HG02588 (cell line): ENCODE data around the gene LYRM4.
A peak's percentile ranks its signal among the peaks of the same experiment; 100 is the strongest.

ENCODE experiments used
- ATAC-seq: cut with Tn5 transposase; IDR thresholded peaks from one replicate; pipeline ENCODE4 v1.9.1; 2021; ENCODE audit warnings: mild to moderate bottlenecking, moderate library complexity; ENCODE audit not compliant: unreplicated experiment

LYRM4 gene

GRCh38 chr6:5260661-5261544, at the start of gene LYRM4, which contains the start of gene FARS2:
Gene LYRM4 (minus strand): TSS chr6:5260950. CDS start chr6:5260733, 217 bp downstream.
Gene FARS2 (plus strand): TSS chr6:5261513.
- ATAC-seq = peak; percentile 77

GRCh38 chr6:5308066-5308465, 47.3 kb upstream of the LYRM4 start:
- ATAC-seq = no peak

GRCh38 chr6:5307058-5307457, 46.3 kb upstream of the LYRM4 start:
- no peak for ATAC-seq

- ATAC-seq = no peak
Observed at GRCh38 chr6:5305968-5306626, 45.3 kb upstream of the LYRM4 start.

- no peak for ATAC-seq
Observed at GRCh38 chr6:5303682-5304081, 42.9 kb upstream of the LYRM4 start.

GRCh38 chr6:5302995-5303622, 42.4 kb upstream of the LYRM4 start:
- peak; percentile 66 for ATAC-seq

GRCh38 chr6:5302220-5302946, 41.6 kb upstream of the LYRM4 start:
- peak; percentile 88 for ATAC-seq

GRCh38 chr6:5300206-5300764, 39.5 kb upstream of the LYRM4 start:
- no peak for ATAC-seq

- no peak for ATAC-seq
Observed at GRCh38 chr6:5295623-5296022, 34.9 kb upstream of the LYRM4 start.

- ATAC-seq = no peak
Observed at GRCh38 chr6:5294392-5295211, 33.9 kb upstream of the LYRM4 start.

GRCh38 chr6:5293692-5294091, 32.9 kb upstream of the LYRM4 start:
- ATAC-seq = no peak

GRCh38 chr6:5292154-5292553, 31.4 kb upstream of the LYRM4 start:
- no peak for ATAC-seq

- no peak for ATAC-seq
Observed at GRCh38 chr6:5290500-5290899, 29.8 kb upstream of the LYRM4 start.

- no peak for ATAC-seq
Observed at GRCh38 chr6:5290097-5290496, 29.3 kb upstream of the LYRM4 start.

- no peak for ATAC-seq
Observed at GRCh38 chr6:5287966-5288297, 27.2 kb upstream of the LYRM4 start.

- ATAC-seq = no peak
Observed at GRCh38 chr6:5287205-5287965, 26.6 kb upstream of the LYRM4 start.

GRCh38 chr6:5286780-5287179, 26.0 kb upstream of the LYRM4 start:
- no peak for ATAC-seq

- ATAC-seq = no peak
Observed at GRCh38 chr6:5285526-5285925, 24.8 kb upstream of the LYRM4 start.

GRCh38 chr6:5285081-5285480, 24.3 kb upstream of the LYRM4 start:
- no peak for ATAC-seq
